Left renal cortex interstitium (tissue), 4 donors: ENCODE data around the gene LRP1B. TPM values are rescaled to one million over a fixed set of nuclear protein-coding genes. Genes with fewer than 3 reads are reported as not detected.
"Not testable (repeated sequence)": the region's sequence is repeated elsewhere in the genome, so short reads cannot be mapped to it uniquely, and the experiment has no call there.

ENCODE experiments used
- DNase-seq, 4 donors: peaks; one replicate each; pipeline ENCODE4 v3.0.0-alpha.2; 2013; ENCODE audit warnings: low read depth in 4 of 4, low spot score in 2 of 4, missing footprints in 1 of 4
- polyA plus RNA-seq, 4 donors: library from polyadenylated mRNA; unstranded; fragments of 120-200 nt; gene quantifications; one replicate each; pipeline ENCODE4 v1.2.1, GENCODE V29; 2013; ENCODE audit not compliant: insufficient read length in 4 of 4

Gene LRP1B
- polyA plus RNA-seq, 4 donors: 0.82 to 0.99 (median 0.93) TPM

- no peak for DNase-seq
Observed at GRCh38 chr2:140451324-140451723, 1679.5 kb downstream of the LRP1B start.

DNA sequence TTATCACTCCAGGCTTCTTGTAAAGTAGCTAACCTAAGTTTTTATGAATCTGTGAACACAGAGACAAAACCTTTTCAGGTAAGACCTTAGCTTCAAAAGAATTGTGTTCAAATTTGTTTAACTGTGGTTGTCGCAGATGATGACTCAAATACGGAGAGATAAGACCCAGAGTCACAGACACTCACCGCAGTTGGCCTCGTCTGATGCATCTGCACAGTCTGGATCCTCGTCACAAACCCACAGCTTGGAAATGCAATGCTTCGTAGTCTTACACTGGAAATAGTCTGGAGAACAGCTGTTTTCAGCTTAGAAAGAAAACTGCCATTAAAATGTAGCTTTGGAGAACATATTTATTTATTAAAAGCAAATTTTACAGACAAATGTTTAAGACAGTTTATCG is 1688.5 kb downstream of the LRP1B start:
- no peak for DNase-seq

GRCh38 chr2:140440815-140441214 is 1690.0 kb downstream of the LRP1B start:
- DNase-seq: no peak

DNA sequence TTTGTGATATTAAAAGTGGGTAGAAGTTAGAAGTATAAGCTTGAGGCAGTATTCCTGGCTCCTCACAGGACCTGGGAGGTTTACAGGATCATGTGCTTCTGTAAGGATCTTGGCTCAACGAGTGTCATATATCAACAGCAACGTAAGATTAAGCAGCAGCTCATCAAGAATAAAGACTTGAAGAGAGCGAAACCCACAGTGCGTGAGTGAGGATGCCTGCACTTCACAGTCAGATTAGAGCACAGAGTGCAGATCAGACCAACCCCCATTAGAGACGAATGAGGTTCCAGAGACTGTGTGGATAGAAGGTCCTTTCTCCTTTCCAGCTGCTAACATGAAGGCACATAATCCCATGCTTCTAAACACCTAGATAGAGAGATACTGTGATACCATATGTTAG is 1693.9 kb downstream of the LRP1B start:
- DNase-seq: no peak

DNA sequence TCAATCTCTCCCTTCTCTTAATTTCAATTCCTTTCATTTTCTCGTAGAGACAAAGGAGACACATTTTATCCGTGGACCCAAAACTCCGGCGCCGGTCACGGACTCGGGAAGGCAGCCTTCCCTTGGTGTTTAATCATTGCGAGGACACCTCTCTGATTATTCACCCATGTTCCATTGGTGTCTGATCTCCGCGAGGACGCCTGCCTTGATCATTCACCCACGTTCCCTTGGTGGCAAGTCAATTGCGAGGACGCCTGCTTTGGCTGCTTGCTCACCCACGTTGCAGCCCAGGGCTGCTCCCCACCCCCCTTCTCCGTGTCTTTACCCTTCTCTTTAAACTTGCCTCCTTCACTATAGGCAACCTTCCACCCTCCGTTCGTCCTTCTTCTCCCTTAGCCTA is 1703.8 kb downstream of the LRP1B start:
- not testable (repeated sequence) for DNase-seq

DNA sequence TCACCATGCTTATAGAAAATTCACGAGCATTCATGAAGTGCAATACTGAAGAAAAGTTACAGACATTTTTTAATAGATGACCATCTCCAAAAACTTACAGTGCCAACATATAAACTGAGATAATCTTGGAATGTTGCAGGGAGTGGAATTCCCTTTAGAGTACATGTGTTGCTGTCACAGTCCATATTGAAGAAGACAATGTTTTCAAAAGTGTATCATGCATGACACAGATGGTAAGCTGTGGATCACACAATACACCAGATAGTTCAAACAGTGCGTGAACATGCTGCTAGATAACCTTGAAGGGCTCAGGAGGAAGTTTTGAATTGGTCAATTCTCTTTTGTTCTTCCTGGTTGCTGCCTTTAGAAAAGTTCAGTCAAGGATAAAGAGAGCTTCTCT is 1706.3 kb downstream of the LRP1B start:
- no peak for DNase-seq

DNA sequence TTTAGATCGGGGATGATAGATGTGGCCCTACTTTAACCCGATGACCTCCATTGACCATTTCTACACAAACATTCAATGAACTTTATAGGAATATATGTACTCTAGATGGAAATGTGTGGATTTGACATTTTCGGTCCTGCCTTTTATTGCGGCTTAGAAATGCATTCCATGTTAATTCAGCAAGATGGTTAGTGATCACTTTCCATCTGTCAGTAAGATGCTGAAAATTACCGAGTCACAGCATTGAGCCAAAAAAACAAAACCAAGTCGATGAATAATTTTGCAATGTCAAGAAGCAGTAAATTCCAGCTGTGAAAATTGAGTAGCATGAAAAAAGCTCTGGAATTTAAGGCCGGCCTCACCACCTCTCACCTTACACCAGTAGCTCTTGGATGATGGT is 1708.1 kb downstream of the LRP1B start:
- no peak for DNase-seq

DNA sequence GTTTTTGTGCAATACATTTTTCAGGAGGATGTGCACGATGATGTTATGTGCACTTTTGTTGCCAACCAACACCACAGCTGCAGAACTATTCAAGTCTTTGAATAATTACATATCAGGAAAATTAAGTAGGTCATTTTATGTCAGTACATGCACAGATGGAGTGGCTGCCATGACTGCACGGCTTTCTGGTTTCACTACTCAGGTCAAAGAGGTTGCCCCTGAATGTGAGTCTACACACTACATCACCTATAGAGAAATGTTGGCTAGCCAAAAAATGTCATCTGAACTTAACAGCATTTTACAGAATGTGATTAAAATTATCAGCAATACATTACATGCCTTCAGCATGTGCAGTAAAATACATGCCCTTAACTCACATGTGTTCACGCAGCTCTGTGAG is 1713.3 kb downstream of the LRP1B start:
- no peak for DNase-seq

- DNase-seq: no peak
Observed at GRCh38 chr2:140416577-140416976, 1714.2 kb downstream of the LRP1B start.

- not testable (repeated sequence) for DNase-seq
Observed at GRCh38 chr2:140415035-140415434, 1715.8 kb downstream of the LRP1B start.

DNA sequence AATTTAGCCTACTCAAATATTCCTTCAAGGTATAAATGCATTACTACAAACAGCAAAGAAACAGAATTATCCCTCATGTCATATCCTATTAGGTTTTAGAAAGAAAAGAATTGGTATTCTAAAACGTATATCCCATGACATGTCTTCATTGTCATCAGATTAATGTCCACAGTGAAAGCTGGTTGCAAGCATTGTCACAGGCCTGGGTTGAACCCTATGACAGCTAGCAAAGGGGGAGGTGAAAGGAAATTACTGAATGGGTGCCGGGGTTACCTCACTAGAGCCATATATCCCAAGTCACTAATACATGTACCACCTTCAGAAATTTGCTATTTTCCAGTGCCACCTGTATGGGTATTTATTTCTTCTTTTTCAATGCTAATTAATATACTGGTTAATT is 1720.1 kb downstream of the LRP1B start:
- DNase-seq: no peak

GRCh38 chr2:140401056-140401455 is 1729.8 kb downstream of the LRP1B start:
- no peak for DNase-seq

DNA sequence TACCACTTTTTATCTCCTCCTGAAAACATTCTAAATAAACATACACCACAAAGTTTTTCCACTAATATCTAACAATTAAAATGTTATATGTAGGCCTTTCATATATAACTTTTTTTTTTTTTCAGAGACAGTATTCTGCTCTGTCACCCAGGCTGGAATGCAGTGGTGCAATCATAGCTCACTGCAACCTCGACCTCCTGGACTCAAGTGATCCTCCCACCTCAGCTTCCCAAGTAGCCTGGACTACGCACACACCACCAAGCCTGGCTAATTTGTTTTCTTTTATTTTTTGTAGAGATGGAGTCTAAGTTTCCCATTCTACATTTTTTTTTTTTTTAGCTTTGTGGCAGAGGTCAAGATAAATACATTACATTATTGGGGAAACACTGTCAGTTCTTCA is 1738.0 kb downstream of the LRP1B start:
- DNase-seq: no peak

GRCh38 chr2:140384946-140385345 is 1745.9 kb downstream of the LRP1B start:
- no peak for DNase-seq

GRCh38 chr2:140383781-140384180 is 1747.0 kb downstream of the LRP1B start:
- DNase-seq: no peak

DNA sequence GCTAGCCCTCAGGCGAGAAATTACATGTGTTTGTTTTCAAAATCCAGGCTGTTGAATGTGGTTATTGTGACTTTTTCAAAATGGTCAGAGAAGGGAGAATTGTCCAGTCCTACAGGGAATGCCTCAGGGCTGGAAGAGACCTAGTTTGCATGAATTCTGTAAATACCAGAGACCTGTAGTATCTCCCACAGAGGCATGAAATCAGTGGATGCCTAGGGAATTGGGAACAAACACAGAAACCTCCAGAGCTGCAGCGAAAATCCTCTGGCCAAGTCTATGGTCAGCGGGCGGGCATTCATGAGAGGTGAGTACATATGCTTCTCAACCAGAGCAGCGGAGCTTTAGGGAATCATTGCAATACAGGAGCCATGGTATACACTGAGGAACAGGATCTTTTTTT is 1754.1 kb downstream of the LRP1B start:
- no peak for DNase-seq

DNA sequence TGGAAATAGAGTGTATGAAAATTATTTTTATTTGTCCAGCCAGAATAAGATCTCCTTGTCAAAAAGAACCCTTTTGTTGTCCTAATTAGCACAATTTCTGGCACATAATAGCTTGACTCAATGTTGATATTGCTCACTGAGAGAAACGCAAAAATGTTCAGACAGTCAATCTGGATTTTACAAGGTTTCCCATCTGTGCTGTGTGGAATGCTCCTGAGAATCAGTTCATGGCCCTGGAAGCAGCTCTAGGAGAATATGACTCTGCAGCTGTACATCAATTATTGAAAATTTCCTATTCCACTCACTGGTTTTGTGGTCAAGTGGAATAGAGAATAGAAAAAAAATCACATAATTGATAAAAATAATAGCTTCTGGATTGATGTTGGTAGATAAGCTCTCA is 1767.7 kb downstream of the LRP1B start:
- no peak for DNase-seq

DNA sequence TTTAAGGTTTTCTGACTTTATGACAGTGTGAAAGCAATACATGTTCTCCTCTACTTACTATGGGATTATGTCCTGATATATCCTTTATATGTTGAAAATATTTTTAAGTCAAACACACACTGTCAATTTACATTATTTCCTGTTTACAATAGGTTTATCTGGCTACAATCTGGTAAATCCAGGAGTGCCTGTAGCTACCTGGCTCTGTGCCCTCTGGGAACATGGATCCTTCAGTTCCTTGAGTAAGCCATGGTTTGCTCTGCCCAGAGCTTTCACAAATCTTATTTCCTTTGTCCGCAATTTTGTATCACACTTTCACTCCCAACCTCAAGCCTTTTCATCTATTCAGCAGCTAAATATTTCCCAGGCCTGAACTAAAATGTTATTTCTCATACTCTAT is 1768.5 kb downstream of the LRP1B start:
- DNase-seq: no peak

DNA sequence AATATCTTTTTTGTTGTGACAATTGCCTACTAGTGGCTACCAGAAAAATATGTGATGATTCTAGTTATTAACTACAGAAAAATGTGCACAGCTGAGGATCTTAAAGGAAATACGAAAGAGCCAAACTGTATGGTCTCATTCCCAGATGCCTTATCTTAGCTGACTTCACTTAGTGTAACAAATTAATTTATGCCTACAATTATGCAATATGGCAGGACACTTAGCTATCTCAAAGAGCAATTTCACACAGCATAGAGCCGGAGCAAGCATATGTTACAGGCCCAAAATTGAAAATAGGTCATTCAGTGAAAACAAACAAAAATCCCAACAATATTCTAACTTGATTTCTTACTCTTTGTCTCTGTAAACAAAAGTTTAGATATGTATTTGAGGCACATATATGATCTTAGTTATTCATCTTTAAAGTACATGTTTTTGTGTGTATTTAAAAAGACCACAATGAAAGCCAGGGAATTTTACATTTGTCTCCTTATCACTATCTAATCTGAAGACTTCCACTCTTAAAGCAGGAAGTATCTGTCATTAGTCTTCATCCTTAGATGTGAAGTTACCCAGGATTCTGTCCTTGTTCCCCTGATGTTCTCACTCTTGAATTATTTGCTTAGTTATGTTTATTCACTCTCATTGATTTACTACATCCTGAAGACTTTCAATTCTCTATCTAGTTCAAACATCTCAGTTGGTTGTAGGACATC is 1771.6 kb downstream of the LRP1B start:
- DNase-seq: no peak

DNA sequence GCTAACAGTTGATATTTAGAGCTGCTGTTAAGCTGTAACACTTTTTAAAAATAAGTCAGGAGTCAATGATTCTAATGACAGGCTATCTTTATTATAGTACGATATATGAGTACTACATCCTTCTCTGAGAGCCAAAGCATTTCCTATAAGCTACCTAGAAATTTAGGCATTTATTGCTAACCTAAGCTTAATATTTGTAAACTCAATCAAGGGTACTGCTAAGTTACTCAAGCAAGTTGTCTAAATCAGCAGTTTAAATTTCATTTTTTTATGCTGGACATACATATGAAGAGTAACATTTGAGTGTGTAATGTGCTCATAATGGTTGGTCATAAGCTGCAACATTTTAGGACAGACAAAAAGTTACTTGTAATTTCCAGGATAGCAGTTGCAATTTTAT is 1774.1 kb downstream of the LRP1B start:
- no peak for DNase-seq

DNA sequence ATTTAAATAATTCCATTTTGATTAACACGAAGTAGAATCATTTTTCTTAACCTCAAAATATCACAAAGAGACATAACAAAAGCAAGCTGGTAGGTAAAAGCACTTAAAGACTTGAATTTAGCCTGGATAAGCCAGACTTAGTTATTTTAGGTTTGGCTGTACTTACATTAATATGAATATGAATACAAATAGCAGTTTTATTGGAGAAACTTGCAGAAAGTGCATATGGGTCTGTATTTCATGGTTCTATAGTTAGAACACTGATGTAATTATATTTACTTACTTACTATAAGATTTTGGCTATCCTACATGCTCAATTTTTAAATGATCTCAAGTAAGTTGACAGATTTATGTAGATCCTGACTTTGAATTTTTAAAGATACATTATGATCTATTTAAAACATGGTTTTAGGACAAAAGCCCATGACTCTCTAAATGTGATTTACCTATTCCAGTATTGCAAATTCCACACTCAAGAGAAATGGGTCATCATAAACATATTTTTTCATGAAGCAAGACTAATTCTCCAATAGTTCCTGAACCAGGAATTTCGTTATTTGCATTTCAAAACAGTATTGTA is 1775.2 kb downstream of the LRP1B start:
- DNase-seq: no peak

GRCh38 chr2:140354544-140354943 is 1776.3 kb downstream of the LRP1B start:
- DNase-seq: no peak

GRCh38 chr2:140353541-140353940 is 1777.3 kb downstream of the LRP1B start:
- no peak for DNase-seq
